Gastrocnemius medialis (tissue), 4 donors: ENCODE data around the gene FLII. TPM values are rescaled to one million over a fixed set of nuclear protein-coding genes. Genes with fewer than 3 reads are reported as not detected.
"Not testable (repeated sequence)": the region's sequence is repeated elsewhere in the genome, so short reads cannot be mapped to it uniquely, and the experiment has no call there.

ENCODE experiments used
- ATAC-seq, 2 donors: fragments of 150-250 bp; one replicate each; pipeline ENCODE4 v1.9.1; 2016
- DNase-seq, 2 donors: peaks; one replicate each; pipeline ENCODE4 v3.0.0-alpha.2; 2019
- H3K27ac ChIP-seq, 4 donors: fragments of 200-600 bp; sonication (generic); 1 replicate in 1 of 4; 2 replicates in 3 of 4; pipeline ENCODE4 v1.5.1; 2016 to 2018; ENCODE audit warnings: mild to moderate bottlenecking in 2 of 4, moderate library complexity in 1 of 4
- H3K27me3 ChIP-seq, 3 donors: fragments of 200-600 bp; sonication (generic) in 2 of 3; 1 replicate in 1 of 3; 2 replicates in 2 of 3; pipeline versions ENCODE4 v1.5.1 to v1.6.0; 2016 to 2019; ENCODE audit warnings: mild to moderate bottlenecking in 1 of 3, moderate library complexity in 1 of 3
- H3K36me3 ChIP-seq, 2 donors: fragments of 200-600 bp; sonication (generic) in 1 of 2; one replicate each; pipeline ENCODE4 v1.5.1; 2017 to 2018
- H3K4me1 ChIP-seq, 2 donors: fragments of 200-600 bp; sonication (generic) in 1 of 2; one replicate each; pipeline ENCODE4 v1.5.1; 2016 to 2017; ENCODE audit warnings: mild to moderate bottlenecking in 2 of 2
- H3K4me3 ChIP-seq, 4 donors: fragments of 200-600 bp; sonication (generic) in 3 of 4; 1 replicate in 1 of 4; 2 replicates in 3 of 4; pipeline ENCODE4 v1.5.1; 2016 to 2019; ENCODE audit warnings: mild to moderate bottlenecking in 2 of 4
- H3K9me3 ChIP-seq, 3 donors: fragments of 200-600 bp; sonication (generic) in 2 of 3; 1 replicate in 1 of 3; 2 replicates in 2 of 3; pipeline ENCODE4 v1.5.1; 2016 to 2019
- POLR2A ChIP-seq, 2 donors: fragments of 450-650 bp; IDR thresholded peaks; one replicate each; pipeline ENCODE4 v1.6.1; 2017; ENCODE audit warnings: antibody characterized with exemption in 2 of 2, mild to moderate bottlenecking in 2 of 2, moderate library complexity in 2 of 2
- in situ Hi-C, 4 donors: fragments of 200-750 bp; cut with MboI; loops; one replicate each; pipeline versions ENCODE4 v1.15.0 to v1.8.0; 2017; ENCODE audit warnings: low sequenced_read_pairs in 4 of 4
- intact Hi-C: fragments of 100-400 bp; cut with DNase I; formaldehyde crosslinking; loops from one replicate; pipeline ENCODE4 v1.15.1; 2023; ENCODE audit warnings: low total_unique reads
- total RNA-seq, 4 donors: library from RNA; depleted of rRNA; stranded (reverse); fragments of >200 nt; gene quantifications; one replicate each; pipeline versions ENCODE4 v1.1.0 to v1.2.3, GENCODE V29; 2016
- TF ChIP-seq, protein P1 (sequence below), 5 experiments: fragments of 450-650 bp in 3 of 5; fragments of 200-600 bp in 2 of 5; sonication (generic) in 2 of 5; IDR thresholded peaks in 4 of 5; conservative IDR thresholded peaks in 1 of 5; 1 replicate in 4 of 5; 2 replicates in 1 of 5; pipeline ENCODE4 v1.5.1; 2016 to 2019; ENCODE audit warnings: antibody characterized with exemption in 5 of 5, mild to moderate bottlenecking in 3 of 5, moderate library complexity in 3 of 5

Gene FLII
- total RNA-seq = 100 to 1,000 TPM; 600 to 752 (median 681) TPM

GRCh38 chr17:18258356-18259038 lies at the start of gene FLII:
Gene FLII, minus strand, starts transcription at chr17:18258738. Its CDS starts 48 bp downstream, at chr17:18258690.
- peak within 1 kb of the TSS; percentile 98 to 100 (median 99) for H3K27ac ChIP-seq
- in situ Hi-C loops (no loop called here), intact Hi-C loops (no loop called here)
- H3K9me3 ChIP-seq = no peaks in the 10 kb centered on the region
- ATAC-seq = peak; percentile 44 to 52
- peak within 1 kb of the TSS; percentile 92 to 98 (median 94) for H3K4me3 ChIP-seq
- peaks cover 59% of the 10 kb centered on the region in 2 donors for H3K4me1 ChIP-seq
- peaks cover 0 to 40% of the 10 kb centered on the region in 2 donors for H3K36me3 ChIP-seq
- TF ChIP-seq, protein P1, sequence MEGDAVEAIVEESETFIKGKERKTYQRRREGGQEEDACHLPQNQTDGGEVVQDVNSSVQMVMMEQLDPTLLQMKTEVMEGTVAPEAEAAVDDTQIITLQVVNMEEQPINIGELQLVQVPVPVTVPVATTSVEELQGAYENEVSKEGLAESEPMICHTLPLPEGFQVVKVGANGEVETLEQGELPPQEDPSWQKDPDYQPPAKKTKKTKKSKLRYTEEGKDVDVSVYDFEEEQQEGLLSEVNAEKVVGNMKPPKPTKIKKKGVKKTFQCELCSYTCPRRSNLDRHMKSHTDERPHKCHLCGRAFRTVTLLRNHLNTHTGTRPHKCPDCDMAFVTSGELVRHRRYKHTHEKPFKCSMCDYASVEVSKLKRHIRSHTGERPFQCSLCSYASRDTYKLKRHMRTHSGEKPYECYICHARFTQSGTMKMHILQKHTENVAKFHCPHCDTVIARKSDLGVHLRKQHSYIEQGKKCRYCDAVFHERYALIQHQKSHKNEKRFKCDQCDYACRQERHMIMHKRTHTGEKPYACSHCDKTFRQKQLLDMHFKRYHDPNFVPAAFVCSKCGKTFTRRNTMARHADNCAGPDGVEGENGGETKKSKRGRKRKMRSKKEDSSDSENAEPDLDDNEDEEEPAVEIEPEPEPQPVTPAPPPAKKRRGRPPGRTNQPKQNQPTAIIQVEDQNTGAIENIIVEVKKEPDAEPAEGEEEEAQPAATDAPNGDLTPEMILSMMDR (IDR thresholded peaks at IDR 0.05 in 4 of 5, conservative IDR thresholded peaks at IDR 0.05 in 1 of 5) = peak in 1 of 5 experiments; percentile 16
- peak; percentile 96 to 97 for TF ChIP-seq POLR2A (IDR thresholded peaks at IDR 0.05)
- H3K27me3 ChIP-seq = no peaks in the 10 kb centered on the region
- peak in 1 of 2 donors; percentile 49 for DNase-seq

DNA sequence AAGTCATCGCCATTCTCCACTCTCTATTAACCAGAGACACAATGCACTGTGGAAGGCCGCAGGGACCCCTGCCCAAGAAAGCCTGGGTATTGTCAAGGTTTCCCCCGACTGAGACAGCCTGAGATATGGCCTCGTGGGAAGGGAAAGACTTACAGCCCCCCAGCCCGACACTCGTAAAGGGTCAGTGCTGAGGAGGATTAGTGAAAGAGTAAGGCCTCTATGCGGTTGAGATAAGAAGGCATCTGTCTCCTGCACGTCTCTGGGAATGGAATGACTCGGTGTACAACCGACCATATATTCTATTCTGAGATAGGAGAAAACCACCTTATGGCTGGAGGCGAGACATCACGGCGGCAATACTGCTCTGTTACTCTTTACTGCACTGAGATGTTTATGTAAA lies 44.7 kb upstream of the FLII start:
- in situ Hi-C loops, H3K4me1 ChIP-seq: not testable (repeated sequence)

DNA sequence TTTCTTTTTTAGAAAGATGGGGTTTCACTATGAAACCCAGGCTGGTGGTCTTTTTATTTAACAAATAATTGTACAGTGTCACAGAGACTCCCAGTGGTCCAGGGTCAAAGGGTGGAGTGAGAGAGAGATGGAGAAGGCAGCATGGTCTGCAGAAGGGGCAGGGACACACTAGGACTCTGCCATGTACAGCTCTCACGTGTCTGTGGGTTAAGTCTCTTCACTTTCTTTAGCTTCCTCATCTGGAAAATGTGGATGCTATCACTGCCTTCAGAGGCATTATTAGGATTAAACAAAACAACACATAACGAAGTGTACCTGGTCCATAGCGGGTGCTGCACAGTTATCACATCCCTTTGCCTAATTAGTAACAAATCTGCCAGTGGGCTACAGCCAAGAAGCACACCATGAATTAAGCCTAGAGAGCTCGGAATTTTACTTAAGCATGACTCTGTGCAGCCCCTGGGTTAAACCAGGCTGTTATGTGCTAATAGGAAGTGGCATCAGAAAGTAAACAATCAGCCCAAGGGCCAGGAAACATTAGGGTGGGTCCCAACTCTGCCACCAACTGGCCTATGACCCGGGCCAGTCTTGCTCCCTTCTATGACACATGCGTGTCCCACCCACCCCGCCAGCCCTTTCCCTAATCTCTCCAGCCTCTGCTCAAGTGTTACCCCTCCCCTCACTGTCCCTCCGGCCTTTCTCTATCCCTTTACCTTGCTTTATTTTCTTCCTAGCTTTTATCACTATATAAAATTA lies 42.4 kb upstream of the FLII start:
- no peak for ATAC-seq

More for the DNA sequence above, 44.7 kb upstream of the FLII start:
- intact Hi-C loops, H3K27ac ChIP-seq, H3K27me3 ChIP-seq, DNase-seq, H3K9me3 ChIP-seq, H3K4me3 ChIP-seq, ATAC-seq: not testable (repeated sequence)
- H3K36me3 ChIP-seq = peaks cover 2 to 91% of the 10 kb centered on the region in 2 donors

GRCh38 chr17:18298061-18298460 lies 39.5 kb upstream of the FLII start:
- intact Hi-C loops = not testable (repeated sequence)

More for the DNA sequence above, 42.4 kb upstream of the FLII start:
- intact Hi-C loops (no loop called here), in situ Hi-C loops (no loop called here)
- Histone ChIP-seq H3K9me3 (no peaks in the 10 kb centered on the region), H3K27me3 (no peaks in the 10 kb centered on the region), H3K27ac (no peak overlapping the region), H3K4me1 (no peaks in the 10 kb centered on the region), H3K36me3 (peaks cover 2 to 76% of the 10 kb centered on the region in 2 donors), H3K4me3 (no peak overlapping the region)
- no peak for TF ChIP-seq POLR2A (IDR thresholded peaks at IDR 0.05)
- TF ChIP-seq, protein P1 (IDR thresholded peaks at IDR 0.05 in 4 of 5, conservative IDR thresholded peaks at IDR 0.05 in 1 of 5) = no peak
- DNase-seq = no peak

DNA sequence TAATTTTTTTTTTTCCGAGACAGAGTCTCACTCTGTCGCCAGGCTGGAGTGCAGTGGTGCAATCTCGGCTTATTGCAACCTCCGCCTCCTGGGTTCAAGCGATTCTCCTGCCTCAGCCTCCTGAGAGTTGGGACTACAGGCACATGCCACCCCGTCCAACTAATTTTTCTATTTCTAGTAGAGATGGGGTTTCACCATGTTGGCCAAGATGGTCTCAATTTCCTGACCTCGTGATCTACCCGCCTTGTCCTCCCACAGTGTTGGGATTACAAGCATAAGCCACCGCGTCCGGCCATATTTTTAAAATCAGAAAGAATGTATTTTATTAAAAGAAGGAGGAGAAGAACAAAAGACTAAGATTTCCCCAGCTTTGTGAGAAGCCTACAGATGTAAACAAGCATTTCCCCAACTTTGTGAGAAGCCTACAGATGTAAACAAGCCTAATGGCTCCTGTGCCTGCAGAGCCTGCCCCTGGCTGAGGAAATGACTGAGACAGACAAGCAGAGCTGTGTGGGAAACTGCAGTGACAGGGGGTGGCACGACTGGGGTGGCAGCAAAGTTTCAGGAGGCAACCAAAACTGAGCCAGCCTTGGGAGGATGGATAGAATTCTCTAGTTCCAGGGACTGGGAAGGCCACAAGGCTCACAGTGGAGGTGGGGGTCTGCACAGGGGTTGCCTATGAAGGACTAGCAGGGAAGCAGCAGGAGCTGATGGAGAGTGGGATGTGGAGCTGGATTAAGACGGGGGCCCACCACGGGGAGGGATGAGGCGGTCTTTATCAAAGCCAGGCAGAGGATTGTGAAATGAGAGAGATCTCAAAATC lies 33.4 kb upstream of the FLII start:
- Histone ChIP-seq H3K27ac (peak overlapping the region; percentile 57 to 75 (median 66)), H3K27me3 (no peaks in the 10 kb centered on the region), H3K36me3 (peaks cover 0 to 66% of the 10 kb centered on the region in 2 donors), H3K9me3 (no peaks in the 10 kb centered on the region), H3K4me1 (peaks cover 5 to 10% of the 10 kb centered on the region in 2 donors), H3K4me3 (no peak overlapping the region)
- ATAC-seq (peak; percentile 78), DNase-seq (peak in 1 of 2 donors; percentile 35)
- in situ Hi-C loops = no loop called here
- intact Hi-C loops = no loop called here
- TF ChIP-seq POLR2A (IDR thresholded peaks at IDR 0.05) = no peak
- TF ChIP-seq, protein P1 (IDR thresholded peaks at IDR 0.05 in 4 of 5, conservative IDR thresholded peaks at IDR 0.05 in 1 of 5) = no peak

More at GRCh38 chr17:18298061-18298460, 39.5 kb upstream of the FLII start:
- peaks cover 2 to 58% of the 10 kb centered on the region in 2 donors for H3K36me3 ChIP-seq
- H3K27ac ChIP-seq, in situ Hi-C loops, H3K27me3 ChIP-seq, H3K9me3 ChIP-seq, DNase-seq, ATAC-seq, H3K4me3 ChIP-seq, H3K4me1 ChIP-seq: not testable (repeated sequence)
